GM13976 (cell line): Measurements from ENCODE around the gene NUBP2.

Experiments used
- DNase-seq: peaks from one replicate; pipeline ENCODE4 v3.0.0; 2012; ENCODE audit warnings: low spot score
- in situ Hi-C: fragments of 300-500 bp; cut with MboI; formaldehyde crosslinking; loops from one replicate; pipeline ENCODE4 v1.12.0; 2022; ENCODE audit warnings: low sequenced_read_pairs, mixed read lengths, inconsistent platforms; ENCODE audit not compliant: unreplicated experiment
- TF ChIP-seq, protein P1 (sequence below): IDR thresholded peaks from 2 replicates; pipeline ENCODE4 v1.5.1; 2012; ENCODE audit warnings: borderline replicate concordance, mild to moderate bottlenecking; ENCODE audit not compliant: insufficient read depth; ENCODE audit errors: extremely low read depth, missing control alignments, control extremely low read depth

The NUBP2 gene

DNA sequence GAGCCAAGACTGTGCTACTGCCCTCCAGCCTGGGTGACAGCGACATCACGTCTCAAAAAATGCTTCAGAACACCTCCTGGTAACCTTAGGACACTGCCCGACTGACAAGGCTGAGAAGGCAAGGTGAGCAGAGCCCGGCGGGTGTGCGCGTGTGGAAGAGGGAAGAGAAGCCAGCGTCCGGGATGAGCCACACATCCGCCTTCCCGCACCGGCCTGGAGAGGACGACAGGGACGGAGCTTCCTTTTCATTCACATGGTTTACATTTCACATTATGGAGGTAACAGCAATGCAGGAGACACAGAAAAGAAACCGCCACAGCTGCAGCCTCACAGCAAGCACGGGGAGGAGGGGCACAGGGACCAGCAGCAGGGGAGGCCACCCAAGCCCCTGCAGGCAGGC, 27.3 kb downstream of the NUBP2 start:
- TF ChIP-seq, protein P1, sequence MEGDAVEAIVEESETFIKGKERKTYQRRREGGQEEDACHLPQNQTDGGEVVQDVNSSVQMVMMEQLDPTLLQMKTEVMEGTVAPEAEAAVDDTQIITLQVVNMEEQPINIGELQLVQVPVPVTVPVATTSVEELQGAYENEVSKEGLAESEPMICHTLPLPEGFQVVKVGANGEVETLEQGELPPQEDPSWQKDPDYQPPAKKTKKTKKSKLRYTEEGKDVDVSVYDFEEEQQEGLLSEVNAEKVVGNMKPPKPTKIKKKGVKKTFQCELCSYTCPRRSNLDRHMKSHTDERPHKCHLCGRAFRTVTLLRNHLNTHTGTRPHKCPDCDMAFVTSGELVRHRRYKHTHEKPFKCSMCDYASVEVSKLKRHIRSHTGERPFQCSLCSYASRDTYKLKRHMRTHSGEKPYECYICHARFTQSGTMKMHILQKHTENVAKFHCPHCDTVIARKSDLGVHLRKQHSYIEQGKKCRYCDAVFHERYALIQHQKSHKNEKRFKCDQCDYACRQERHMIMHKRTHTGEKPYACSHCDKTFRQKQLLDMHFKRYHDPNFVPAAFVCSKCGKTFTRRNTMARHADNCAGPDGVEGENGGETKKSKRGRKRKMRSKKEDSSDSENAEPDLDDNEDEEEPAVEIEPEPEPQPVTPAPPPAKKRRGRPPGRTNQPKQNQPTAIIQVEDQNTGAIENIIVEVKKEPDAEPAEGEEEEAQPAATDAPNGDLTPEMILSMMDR = no peak
- in situ Hi-C loops = no loop called here
- no peak for DNase-seq

DNA sequence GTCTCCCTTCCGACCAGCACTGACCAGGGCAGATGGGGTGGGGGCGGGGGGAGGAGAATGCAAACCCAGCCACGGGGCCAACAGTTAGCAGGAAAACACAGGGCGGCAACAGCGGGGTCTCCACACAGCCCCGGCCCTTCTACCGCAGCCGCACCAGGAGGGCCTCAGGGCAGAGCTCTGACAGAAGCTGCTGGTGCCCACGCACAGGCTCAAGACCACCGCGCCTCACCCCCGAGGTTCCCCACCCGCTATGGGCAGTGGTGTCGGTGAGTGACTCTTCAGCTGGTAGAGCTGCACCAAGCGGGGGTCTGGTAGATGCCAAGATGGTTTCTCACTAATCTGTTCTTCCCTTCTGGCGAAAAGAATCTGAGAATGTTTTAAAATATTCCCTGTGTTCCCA, 27.8 kb downstream of the NUBP2 start:
- in situ Hi-C loops = no loop called here
- TF ChIP-seq, protein P1 = no peak
- DNase-seq = no peak

DNA sequence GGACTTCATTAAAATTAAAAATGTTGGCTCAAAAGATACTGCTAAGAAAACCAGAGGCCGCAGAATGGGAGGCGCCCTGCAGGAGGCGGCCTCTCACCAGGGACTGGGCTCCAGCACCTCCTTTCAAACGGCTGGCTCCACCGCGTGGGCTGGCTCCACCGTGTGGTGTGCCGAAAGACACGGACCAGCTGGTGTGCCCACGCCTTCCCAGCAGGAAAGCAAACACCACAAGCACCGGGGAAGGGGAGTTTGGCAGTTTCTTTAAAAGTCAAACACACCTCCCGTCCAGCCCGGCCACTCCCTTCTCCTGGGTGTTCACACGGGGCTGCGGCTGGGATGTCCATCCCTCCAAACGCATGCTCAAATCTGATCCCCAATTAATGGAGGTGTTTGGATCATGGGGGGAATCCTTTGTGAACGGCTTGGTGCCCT, 30.0 kb downstream of the NUBP2 start:
- in situ Hi-C loops = no loop called here
- peak; percentile 59 for DNase-seq
- TF ChIP-seq, protein P1 = peak; percentile 22

DNA sequence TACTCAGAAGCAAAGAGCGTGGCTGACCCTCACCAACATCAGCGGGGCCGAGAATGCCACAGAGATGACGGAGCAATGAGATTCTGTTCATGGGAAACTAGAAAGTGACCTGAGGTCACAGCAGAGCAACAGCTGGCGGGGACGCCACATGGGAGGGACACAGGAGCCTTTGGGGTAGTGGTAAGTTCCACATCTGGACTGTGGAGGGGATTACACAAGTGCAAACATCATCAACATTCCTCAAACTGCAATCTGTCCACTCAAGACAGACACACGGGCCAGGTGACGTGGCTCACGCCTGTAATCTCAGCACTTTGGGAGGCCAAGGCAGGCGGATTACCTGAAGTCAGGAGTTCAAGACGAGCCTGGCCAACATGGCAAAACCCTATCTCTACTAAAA, 32.7 kb downstream of the NUBP2 start:
- no peak for DNase-seq
- TF ChIP-seq, protein P1 = no peak
- in situ Hi-C loops = no loop called here

DNA sequence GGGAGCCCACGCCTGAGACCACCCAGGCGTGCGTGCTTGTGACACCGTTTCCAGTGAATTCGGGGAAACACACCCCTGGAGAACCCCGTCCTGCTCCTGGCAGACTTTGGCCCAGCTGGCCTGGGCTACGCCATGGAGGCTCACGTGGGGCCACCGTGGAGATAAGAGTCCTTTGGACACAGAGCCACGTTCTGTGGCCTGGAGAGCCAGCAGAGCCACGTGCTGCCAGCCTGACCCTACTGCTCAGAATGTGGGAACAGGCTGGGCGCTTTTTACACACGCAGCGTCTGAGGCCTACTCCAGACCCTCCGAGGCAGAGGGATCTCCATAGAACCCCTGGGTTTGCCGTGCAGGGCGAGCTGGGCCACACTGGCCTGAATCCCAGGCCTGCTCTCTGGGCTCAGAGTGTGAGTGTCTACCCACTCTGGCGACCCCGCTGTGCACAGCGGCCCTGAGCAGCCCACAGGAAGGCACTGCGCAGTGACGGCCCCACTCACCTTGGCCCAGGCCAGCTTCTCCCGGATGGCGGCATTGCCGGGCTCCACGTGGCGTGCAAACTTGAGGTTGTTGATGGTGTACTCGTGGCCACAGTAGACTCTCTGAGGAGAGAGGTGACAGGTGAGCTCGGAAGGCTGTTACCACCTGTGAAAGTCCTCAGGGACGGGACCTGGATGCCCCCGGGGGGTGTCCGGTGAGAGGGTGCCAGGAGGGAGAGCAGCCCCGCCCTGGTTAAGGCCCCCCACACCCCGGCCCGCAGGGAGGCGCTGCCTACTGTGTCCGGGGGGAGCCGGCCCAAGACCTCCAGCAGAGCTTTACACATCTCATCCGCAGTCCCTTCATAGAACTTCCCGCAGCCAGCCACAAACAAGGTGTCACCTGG, 33.9 kb downstream of the NUBP2 start:
- in situ Hi-C loops = no loop called here
- TF ChIP-seq, protein P1 = no peak
- no peak for DNase-seq

DNA sequence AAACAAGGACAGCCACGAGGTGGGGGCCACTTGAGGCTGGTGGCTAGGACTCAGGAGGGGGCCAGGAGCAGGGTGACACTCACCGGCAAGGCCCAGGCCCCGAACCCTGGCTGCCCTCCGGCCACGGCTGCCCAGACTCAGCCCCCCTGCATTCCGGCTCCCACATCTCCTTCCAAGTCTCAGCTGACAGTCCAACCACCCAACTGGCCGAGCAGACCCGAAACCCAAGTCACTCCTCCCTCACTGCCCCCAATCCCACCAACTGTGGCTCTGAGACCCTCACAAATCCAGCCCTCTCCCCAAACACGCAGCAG, 34.5 kb downstream of the NUBP2 start:
- in situ Hi-C loops = no loop called here
- TF ChIP-seq, protein P1 = no peak
- DNase-seq = no peak
